Body of pancreas (tissue), 4 donors: ENCODE measurements around the gene KIR3DL1. TPM values are rescaled to one million over a fixed set of nuclear protein-coding genes. Genes with fewer than 3 reads are reported as not detected.
"Not testable (repeated sequence)": the region's sequence is repeated elsewhere in the genome, so short reads cannot be mapped to it uniquely, and the experiment has no call there.

ENCODE experiments used
- ATAC-seq: fragments of 150-250 bp; one replicate; pipeline ENCODE4 v1.9.1; 2016
- DNase-seq, 4 donors: peaks; one replicate each; pipeline ENCODE4 v3.0.0-alpha.2; 2019
- H3K27ac ChIP-seq, 4 donors: fragments of 200-600 bp; sonication (generic); 1 replicate in 3 of 4; 2 replicates in 1 of 4; pipeline versions ENCODE4 v1.5.1 to v1.6.1; 2016 to 2019; ENCODE audit warnings: mild to moderate bottlenecking in 1 of 4, mixed read lengths in 1 of 4, moderate library complexity in 1 of 4
- H3K27me3 ChIP-seq, 2 donors: fragments of 200-600 bp; sonication (generic); one replicate each; pipeline ENCODE4 v1.6.0; 2016; ENCODE audit warnings: mild to moderate bottlenecking in 1 of 2
- H3K36me3 ChIP-seq, 2 donors: fragments of 200-600 bp; sonication (generic); replicated peaks in 1 of 2; 2 replicates each; pipeline ENCODE4 v1.5.1; 2016; ENCODE audit warnings: low read depth in 2 of 2; ENCODE audit not compliant: insufficient read depth in 1 of 2
- H3K4me1 ChIP-seq: fragments of 200-600 bp; sonication (generic); one replicate; pipeline ENCODE4 v1.6.0; 2016
- H3K4me3 ChIP-seq, 2 donors: fragments of 200-600 bp; sonication (generic); 1 replicate in 1 of 2; 2 replicates in 1 of 2; pipeline ENCODE4 v1.5.1; 2016 to 2019
- H3K9me3 ChIP-seq, 3 donors: fragments of 200-600 bp; sonication (generic); 1 replicate in 2 of 3; 2 replicates in 1 of 3; pipeline ENCODE4 v1.5.1; 2016
- POLR2A ChIP-seq, 3 donors: fragments of 450-650 bp; IDR thresholded peaks; one replicate each; pipeline ENCODE4 v1.6.1; 2016; ENCODE audit warnings: antibody characterized with exemption in 3 of 3, mild to moderate bottlenecking in 2 of 3
- WGBS, 2 donors: methylation state at CpG; one replicate each; pipeline ENCODE4 v1.1.5; 2017; 5-methylcytosine and 5-hydroxymethylcytosine counted together
- intact Hi-C: fragments of 100-400 bp; cut with DNase I; formaldehyde crosslinking; loops from one replicate; pipeline ENCODE4 v1.15.1; 2023
- total RNA-seq, 2 donors: library from RNA; depleted of rRNA; stranded (reverse); fragments of >200 nt; gene quantifications; one replicate each; pipeline ENCODE4 v1.1.0, GENCODE V29; 2016
- TF ChIP-seq, protein P1 (sequence below), 7 experiments: fragments of 450-650 bp in 4 of 7; fragments of 200-600 bp in 3 of 7; sonication (generic) in 3 of 7; IDR thresholded peaks; one replicate each; pipeline ENCODE4 v1.5.1; 2016 to 2019; ENCODE audit warnings: antibody characterized with exemption in 7 of 7

The KIR3DL1 gene
- total RNA-seq, 2 donors from 2014 or later: not detected

DNA sequence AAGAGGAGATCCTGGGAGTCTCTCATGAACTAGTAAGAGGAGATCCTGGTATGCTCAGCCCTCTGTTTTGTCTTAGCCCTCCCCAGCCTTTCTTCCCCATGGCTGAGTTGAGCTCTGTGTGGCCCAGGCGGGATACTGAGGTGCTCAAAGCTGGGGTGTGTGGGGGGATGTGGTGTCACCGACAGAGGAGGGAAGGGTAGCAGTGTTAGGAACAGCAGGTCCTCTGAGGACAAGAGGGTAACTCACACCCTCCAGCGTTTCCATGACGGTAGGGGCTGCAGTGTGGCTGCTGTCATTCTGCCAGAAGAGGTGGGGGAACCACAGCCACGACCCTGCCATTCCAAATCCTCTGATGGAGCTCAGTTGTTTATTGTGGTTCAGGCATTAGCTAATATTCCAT, 12.2 kb upstream of the KIR3DL1 start:
- H3K27ac ChIP-seq: no peak overlapping the region
- DNase-seq (no peak), ATAC-seq (no peak)
- no peaks in the 10 kb centered on the region for H3K9me3 ChIP-seq
- intact Hi-C loops: no loop called here
- H3K27me3 ChIP-seq: no peaks in the 10 kb centered on the region
- H3K36me3 ChIP-seq: no peaks in the 10 kb centered on the region
- no peak overlapping the region for H3K4me3 ChIP-seq
- WGBS, 2 donors: 39 to 54% methylated on average over 3 to 5 of the region's 5 CpGs
- TF ChIP-seq POLR2A (IDR thresholded peaks at IDR 0.05): no peak
- TF ChIP-seq, protein P1, sequence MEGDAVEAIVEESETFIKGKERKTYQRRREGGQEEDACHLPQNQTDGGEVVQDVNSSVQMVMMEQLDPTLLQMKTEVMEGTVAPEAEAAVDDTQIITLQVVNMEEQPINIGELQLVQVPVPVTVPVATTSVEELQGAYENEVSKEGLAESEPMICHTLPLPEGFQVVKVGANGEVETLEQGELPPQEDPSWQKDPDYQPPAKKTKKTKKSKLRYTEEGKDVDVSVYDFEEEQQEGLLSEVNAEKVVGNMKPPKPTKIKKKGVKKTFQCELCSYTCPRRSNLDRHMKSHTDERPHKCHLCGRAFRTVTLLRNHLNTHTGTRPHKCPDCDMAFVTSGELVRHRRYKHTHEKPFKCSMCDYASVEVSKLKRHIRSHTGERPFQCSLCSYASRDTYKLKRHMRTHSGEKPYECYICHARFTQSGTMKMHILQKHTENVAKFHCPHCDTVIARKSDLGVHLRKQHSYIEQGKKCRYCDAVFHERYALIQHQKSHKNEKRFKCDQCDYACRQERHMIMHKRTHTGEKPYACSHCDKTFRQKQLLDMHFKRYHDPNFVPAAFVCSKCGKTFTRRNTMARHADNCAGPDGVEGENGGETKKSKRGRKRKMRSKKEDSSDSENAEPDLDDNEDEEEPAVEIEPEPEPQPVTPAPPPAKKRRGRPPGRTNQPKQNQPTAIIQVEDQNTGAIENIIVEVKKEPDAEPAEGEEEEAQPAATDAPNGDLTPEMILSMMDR (IDR thresholded peaks at IDR 0.05): no peak
- no peaks in the 10 kb centered on the region for H3K4me1 ChIP-seq

DNA sequence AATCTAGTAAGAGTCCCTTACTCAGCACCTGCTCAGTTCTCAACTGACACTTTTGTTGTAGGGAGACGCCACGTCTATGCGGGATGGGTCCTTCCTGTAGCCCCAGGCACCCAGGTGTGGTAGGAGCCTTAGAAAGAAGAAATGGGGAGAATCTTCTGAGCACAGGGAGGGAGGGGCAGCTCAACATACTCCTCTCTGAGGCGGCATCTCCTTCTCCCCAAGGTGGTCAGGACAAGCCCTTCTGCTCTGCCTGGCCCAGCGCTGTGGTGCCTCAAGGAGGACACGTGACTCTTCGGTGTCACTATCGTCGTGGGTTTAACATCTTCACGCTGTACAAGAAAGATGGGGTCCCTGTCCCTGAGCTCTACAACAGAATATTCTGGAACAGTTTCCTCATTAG, 11.7 kb upstream of the KIR3DL1 start:
- TF ChIP-seq, protein P1 (IDR thresholded peaks at IDR 0.05): no peak
- no peak for TF ChIP-seq POLR2A (IDR thresholded peaks at IDR 0.05)
- Histone ChIP-seq H3K27ac (no peak overlapping the region), H3K36me3 (no peaks in the 10 kb centered on the region), H3K27me3 (no peaks in the 10 kb centered on the region), H3K4me1 (no peaks in the 10 kb centered on the region), H3K9me3 (no peaks in the 10 kb centered on the region), H3K4me3 (no peak overlapping the region)
- ATAC-seq (no peak), DNase-seq (no peak)
- intact Hi-C loops: no loop called here
- WGBS, 2 donors: 76% methylated on average over 10 of the region's 10 CpGs

DNA sequence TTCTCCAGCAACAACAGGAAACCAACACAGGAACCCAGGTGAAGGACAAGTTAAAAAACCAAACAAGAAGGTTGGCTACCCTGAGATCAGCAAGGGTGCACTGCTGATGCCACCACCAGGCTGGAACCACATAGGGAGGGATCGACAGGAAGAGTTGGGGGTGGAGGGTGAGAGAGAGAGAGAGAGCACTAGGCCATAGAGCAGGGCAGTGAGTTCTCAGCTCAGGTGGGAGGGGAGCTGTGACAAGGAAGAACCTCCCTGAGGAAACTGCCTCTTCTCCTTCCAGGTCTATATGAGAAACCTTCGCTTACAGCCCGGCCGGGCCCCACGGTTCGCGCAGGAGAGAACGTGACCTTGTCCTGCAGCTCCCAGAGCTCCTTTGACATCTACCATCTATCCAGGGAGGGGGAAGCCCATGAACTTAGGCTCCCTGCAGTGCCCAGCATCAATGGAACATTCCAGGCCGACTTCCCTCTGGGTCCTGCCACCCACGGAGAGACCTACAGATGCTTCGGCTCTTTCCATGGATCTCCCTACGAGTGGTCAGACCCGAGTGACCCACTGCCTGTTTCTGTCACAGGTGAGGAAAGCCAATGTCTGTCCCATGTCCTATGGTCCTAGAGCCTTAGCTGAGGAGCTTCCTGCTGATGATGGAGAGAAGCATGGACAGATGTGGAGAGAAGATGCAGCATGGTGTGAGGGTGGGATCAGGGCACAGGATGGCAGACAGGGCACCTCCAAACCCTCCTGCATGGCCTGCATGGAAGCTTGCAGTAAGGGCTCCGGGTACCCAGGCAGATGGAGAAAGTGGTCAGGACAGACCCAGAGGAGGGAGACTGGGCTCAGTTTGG, 10.4 kb upstream of the KIR3DL1 start:
- no peak for DNase-seq
- intact Hi-C loops: no loop called here
- Histone ChIP-seq H3K4me3 (no peak overlapping the region), H3K9me3 (no peaks in the 10 kb centered on the region), H3K27ac (no peak overlapping the region), H3K4me1 (no peaks in the 10 kb centered on the region), H3K36me3 (no peaks in the 10 kb centered on the region), H3K27me3 (no peaks in the 10 kb centered on the region)
- WGBS, 2 donors: 59 to 65% methylated on average over 12 to 14 of the region's 14 CpGs
- ATAC-seq: no peak
- TF ChIP-seq, protein P1 (IDR thresholded peaks at IDR 0.05): no peak
- no peak for TF ChIP-seq POLR2A (IDR thresholded peaks at IDR 0.05)

DNA sequence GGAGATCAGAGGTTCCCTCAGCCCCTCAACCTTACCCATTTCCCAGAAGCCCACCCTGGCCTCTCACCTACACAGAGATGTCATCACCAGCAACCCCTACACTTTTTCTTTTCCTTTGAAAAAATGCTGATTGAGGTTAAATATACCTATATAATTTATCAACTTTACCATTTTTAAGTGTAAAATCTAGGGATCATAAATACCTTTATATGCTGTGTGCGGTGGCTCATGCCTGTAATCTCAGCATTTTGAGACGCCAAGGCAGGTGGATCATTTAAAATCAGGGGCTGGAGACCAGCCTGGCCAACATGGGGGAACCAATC, 9.8 kb upstream of the KIR3DL1 start:
- Histone ChIP-seq H3K27ac (no peak overlapping the region), H3K27me3 (no peaks in the 10 kb centered on the region), H3K36me3 (no peaks in the 10 kb centered on the region), H3K4me1 (no peaks in the 10 kb centered on the region), H3K9me3 (no peaks in the 10 kb centered on the region), H3K4me3 (no peak overlapping the region)
- no peak for TF ChIP-seq POLR2A (IDR thresholded peaks at IDR 0.05)
- TF ChIP-seq, protein P1 (IDR thresholded peaks at IDR 0.05): no peak
- DNase-seq: no peak
- WGBS, 2 donors: 58 to 68% methylated on average over 2 of the region's 2 CpGs
- ATAC-seq: no peak
- intact Hi-C loops: no loop called here

DNA sequence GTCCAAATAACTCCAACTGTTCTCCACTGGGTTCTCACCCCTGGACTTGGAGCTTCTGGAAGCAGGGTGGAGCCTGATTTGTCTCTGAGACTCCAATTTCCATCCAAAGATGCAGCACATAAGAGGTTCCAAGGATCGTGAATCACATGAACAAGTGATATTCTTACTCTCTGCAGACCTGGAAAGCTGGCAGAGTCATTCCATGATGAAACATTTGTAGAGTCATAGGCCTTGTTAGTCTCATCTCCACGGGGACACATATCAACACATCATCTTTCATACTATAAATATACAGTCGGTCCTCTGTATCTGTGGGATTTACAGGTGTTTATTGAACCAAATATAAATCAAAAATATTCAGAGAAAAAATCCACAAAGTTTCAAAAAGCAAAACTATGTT, 1.7 kb upstream of the KIR3DL1 start:
- H3K36me3 ChIP-seq, H3K27me3 ChIP-seq, DNase-seq, H3K27ac ChIP-seq, H3K9me3 ChIP-seq, H3K4me1 ChIP-seq, intact Hi-C loops, H3K4me3 ChIP-seq, ATAC-seq: not testable (repeated sequence)
- 39 to 46% methylated on average over 3 of the region's 3 CpGs for WGBS, 2 donors
